Measurements from ENCODE around the gene HOXB1. TPM values are rescaled to one million over a fixed set of nuclear protein-coding genes. Genes with fewer than 3 reads are reported as not detected.

HOXB1 gene
- total RNA-seq (2014; rRNA removed; shearing (Covaris generic)), result not detected in 2 replicates

GRCh38 chr17:48530887-48531272 lies at the start of gene HOXB1:
Gene HOXB1 (minus strand): TSS chr17:48531011. CDS start chr17:48530904, 107 bp downstream.

GRCh38 chr17:48577946-48578615 lies 47.3 kb upstream of the HOXB1 start, which contains the start of gene HOXB4:
Gene HOXB4 (minus strand): TSS chr17:48578350. CDS start chr17:48578319, 31 bp downstream.

DNA sequence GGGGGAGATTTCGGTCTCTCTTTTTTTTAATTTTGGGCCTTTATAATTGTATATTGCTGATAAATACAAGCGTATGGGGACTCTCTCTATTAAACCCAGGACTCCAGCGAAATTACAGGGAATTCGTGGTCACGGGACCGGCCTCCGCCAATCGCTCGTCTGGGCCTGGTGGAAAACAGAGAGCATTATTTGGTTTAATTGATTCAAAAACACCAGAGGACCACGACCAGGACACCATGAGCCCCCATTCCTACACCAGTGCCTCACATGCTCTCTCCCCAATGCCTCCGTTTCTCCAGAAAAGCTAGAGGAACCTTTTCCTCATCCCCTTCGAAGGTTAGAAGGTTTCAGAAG lies 14.2 kb upstream of the HOXB1 start, which contains the start of gene HOXB2:
TSS of gene HOXB2 (minus strand) at position 88 of the 354 bp plus-strand sequence. CDS start 198 bp downstream, outside the sequence.

Small RNA genes lying within 50 kb of the gene (small RNA-seq; reads per million reads assigned to genes)
- gene RF00019, result not detected

Other genes starting within 250 kb of the HOXB1 start
- 1.1 TPM in 1 of 2 replicates, not detected in the other for gene SKAP1, start 100.8 kb downstream of the HOXB1 start, total RNA-seq (2014; rRNA removed; shearing (Covaris generic))
- 30.9 and 35.6 TPM in 2 replicates for gene HOXB2, start 14.1 kb upstream of the HOXB1 start, total RNA-seq (2014; rRNA removed; shearing (Covaris generic))
- gene HOXB4, start 47.3 kb upstream of the HOXB1 start, total RNA-seq (2014; rRNA removed; shearing (Covaris generic)), result 5.7 and 8.5 TPM in 2 replicates
- gene HOXB3, start 59.2 kb upstream of the HOXB1 start, total RNA-seq (2014; rRNA removed; shearing (Covaris generic)), result 11.9 and 13.7 TPM in 2 replicates
- gene HOXB5, start 62.8 kb upstream of the HOXB1 start, total RNA-seq (2014; rRNA removed; shearing (Covaris generic)), result 1.0 TPM in 2 replicates
- 11.9 and 21.2 TPM in 2 replicates for gene HOXB6, start 74.0 kb upstream of the HOXB1 start, total RNA-seq (2014; rRNA removed; shearing (Covaris generic))
- gene HOXB7, start 80.0 kb upstream of the HOXB1 start, total RNA-seq (2014; rRNA removed; shearing (Covaris generic)), result 9.5 and 13.6 TPM in 2 replicates
- 15.1 and 27.5 TPM in 2 replicates for gene HOXB8, start 84.3 kb upstream of the HOXB1 start, total RNA-seq (2014; rRNA removed; shearing (Covaris generic))
- gene HOXB9, start 95.3 kb upstream of the HOXB1 start, total RNA-seq (2014; rRNA removed; shearing (Covaris generic)), result 22.0 and 22.8 TPM in 2 replicates
- gene PRAC1, start 191.5 kb upstream of the HOXB1 start, total RNA-seq (2014; rRNA removed; shearing (Covaris generic)), result not detected in 2 replicates
- not detected in 2 replicates for gene PRAC2, start 192.2 kb upstream of the HOXB1 start, total RNA-seq (2014; rRNA removed; shearing (Covaris generic))
- gene HOXB13, start 197.7 kb upstream of the HOXB1 start, total RNA-seq (2014; rRNA removed; shearing (Covaris generic)), result 4.1 and 5.4 TPM in 2 replicates